Loucy (cell line): ENCODE results near the gene PICK1.

ENCODE experiments used
- CTCF ChIP-seq: fragments of 200-600 bp; sonication (generic); conservative IDR thresholded peaks from 2 replicates; pipeline ENCODE4 v1.5.1; 2014; ENCODE audit warnings: mild to moderate bottlenecking, antibody characterized with exemption, low read length
- EZH2phosphoT487 ChIP-seq: fragments of 200-600 bp; IDR thresholded peaks from 2 replicates; pipeline ENCODE4 v1.6.1; 2018; ENCODE audit warnings: antibody characterized with exemption, mild to moderate bottlenecking, moderate library complexity, borderline replicate concordance

- no peak for TF ChIP-seq CTCF
- TF ChIP-seq EZH2phosphoT487: no peak
Measured at GRCh38 chr22:38106814-38107578, 49.8 kb downstream of the PICK1 start.
